Sigmoid colon (tissue), 4 donors: ENCODE results near the gene LAMB1.

Experiments used
- CTCF ChIP-seq, 4 experiments: fragments of 450-650 bp in 3 of 4; fragments of 200-600 bp in 1 of 4; IDR thresholded peaks; one replicate each; pipeline ENCODE4 v1.5.1; 2016 to 2019; ENCODE audit warnings: antibody characterized with exemption in 4 of 4, mild to moderate bottlenecking in 3 of 4, moderate library complexity in 2 of 4
- EP300 ChIP-seq, 4 donors: sonication (generic); formaldehyde crosslinking; IDR thresholded peaks; one replicate each; pipeline ENCODE4 v1.6.1; 2017; ENCODE audit warnings: antibody characterized with exemption in 4 of 4

- TF ChIP-seq CTCF (IDR thresholded peaks at IDR 0.05) = no peak
- TF ChIP-seq EP300 (IDR thresholded peaks at IDR 0.05) = no peak
Observed at GRCh38 chr7:107902381-107902780, 100.6 kb downstream of the LAMB1 start.
